Stomach (tissue), 9 donors: Measurements from ENCODE around the gene COL19A1. TPM values are rescaled to one million over a fixed set of nuclear protein-coding genes. Genes with fewer than 3 reads are reported as not detected.

Experiments used
- DNase-seq, 2 donors: peaks; one replicate each; pipeline versions ENCODE4 v3.0.0 to v3.0.0-alpha.2; 2013 to 2019
- H3K27ac ChIP-seq, 5 donors: fragments of 200-600 bp in 4 of 5; sonication (generic) in 4 of 5; one replicate each; pipeline ENCODE4 v1.5.1; 2013 to 2019; ENCODE audit warnings: mild to moderate bottlenecking in 1 of 5, moderate library complexity in 1 of 5
- H3K27me3 ChIP-seq, 3 donors: fragments of 200-600 bp; sonication (generic); one replicate each; pipeline ENCODE4 v1.5.1; 2017 to 2019; ENCODE audit warnings: mixed run types in 1 of 3
- H3K36me3 ChIP-seq, 4 donors: fragments of 200-600 bp; sonication (generic); 1 replicate in 3 of 4; 2 replicates in 1 of 4; pipeline ENCODE4 v1.5.1; 2016 to 2019
- H3K4me1 ChIP-seq, 4 donors: fragments of 200-600 bp; sonication (generic); one replicate each; pipeline ENCODE4 v1.5.1; 2016 to 2019
- H3K4me3 ChIP-seq, 4 donors: fragments of 200-600 bp; sonication (generic) in 3 of 4; one replicate each; pipeline ENCODE4 v1.5.1; 2016 to 2019; ENCODE audit warnings: mild to moderate bottlenecking in 1 of 4
- H3K9me3 ChIP-seq, 4 donors: fragments of 200-600 bp; sonication (generic); one replicate each; pipeline ENCODE4 v1.5.1; 2016 to 2019
- CTCF ChIP-seq, 7 experiments: fragments of 450-650 bp in 4 of 7; fragments of 200-600 bp in 3 of 7; sonication (generic) in 3 of 7; IDR thresholded peaks; one replicate each; pipeline ENCODE4 v1.5.1; 2016 to 2019; ENCODE audit warnings: antibody characterized with exemption in 7 of 7, control low read depth in 2 of 7, mild to moderate bottlenecking in 1 of 7
- EP300 ChIP-seq: sonication (generic); formaldehyde crosslinking; IDR thresholded peaks from one replicate; pipeline ENCODE4 v1.6.1; 2017; ENCODE audit warnings: antibody characterized with exemption
- POLR2A ChIP-seq, 4 donors: fragments of 450-650 bp; IDR thresholded peaks; one replicate each; pipeline ENCODE4 v1.6.1; 2016; ENCODE audit warnings: antibody characterized with exemption in 4 of 4, control low read depth in 2 of 4, mild to moderate bottlenecking in 1 of 4, moderate library complexity in 1 of 4
- POLR2AphosphoS5 ChIP-seq, 3 donors: sonication (generic); formaldehyde crosslinking; IDR thresholded peaks; one replicate each; pipeline ENCODE4 v1.6.1; 2016; ENCODE audit warnings: antibody characterized with exemption in 3 of 3
- WGBS, 5 donors: extraction: QIAGEN DNeasy Blood & Tissue Kit in 3 of 5; methylation state at CpG; one replicate each; pipeline versions ENCODE4 v1.1.5 to v1.1.7; 2013 to 2018; 5-methylcytosine and 5-hydroxymethylcytosine counted together
- intact Hi-C: fragments of 100-400 bp; cut with DNase I; formaldehyde crosslinking; loops from one replicate; pipeline ENCODE4 v1.15.1; 2023; ENCODE audit warnings: low total_unique reads
- polyA plus RNA-seq, 3 donors: library from polyadenylated mRNA; stranded (reverse); fragments of 200-250 nt; gene quantifications; one replicate each; pipeline ENCODE4 v1.2.3, GENCODE V29; 2013
- total RNA-seq, 5 donors: library from RNA; depleted of rRNA; stranded (reverse); fragments of >200 nt; gene quantifications; one replicate each; pipeline versions ENCODE4 v1.1.0 to v1.2.3, GENCODE V29; 2014 to 2016
- donor health status: healthy with polysubstance abuse.
- donor health status: Bipolar disorder and iron deficiency.
- donor health status: healthy.

Gene COL19A1
- total and polyA plus RNA-seq, 8 donors, result 0.13 to 13.4 (median 2.5) TPM; not detected in 3

- TF ChIP-seq POLR2A (IDR thresholded peaks at IDR 0.05), result no peak
- TF ChIP-seq EP300, result no peak
- no peak for TF ChIP-seq CTCF (IDR thresholded peaks at IDR 0.05)
- peak in 1 of 3 donors; percentile 42 for TF ChIP-seq POLR2AphosphoS5 (IDR thresholded peaks at IDR 0.05)
- no peaks in the 10 kb centered on the region for H3K27me3 ChIP-seq
- peak in 1 of 2 donors; percentile 5 for DNase-seq
- H3K36me3 ChIP-seq, result no peaks in the 10 kb centered on the region
- no peak overlapping the region for H3K4me3 ChIP-seq
- intact Hi-C loops, result no loop called here
- H3K27ac ChIP-seq, result no peak overlapping the region
- H3K4me1 ChIP-seq, result peaks cover 0 to 9% (median 0%) of the 10 kb centered on the region in 4 donors
- 4 to 11% (median 9%) methylated on average over 1 of the region's 1 CpG for WGBS, 5 donors
- H3K9me3 ChIP-seq, result no peaks in the 10 kb centered on the region
Measured at GRCh38 chr6:69933239-69933638, 66.9 kb downstream of the COL19A1 start.

GRCh38 chr6:69935079-69935478 lies 68.7 kb downstream of the COL19A1 start:
- no peak for TF ChIP-seq CTCF (IDR thresholded peaks at IDR 0.05)
- TF ChIP-seq EP300, result no peak
- TF ChIP-seq POLR2A (IDR thresholded peaks at IDR 0.05), result no peak
- TF ChIP-seq POLR2AphosphoS5 (IDR thresholded peaks at IDR 0.05), result no peak
- H3K4me3 ChIP-seq, result no peak overlapping the region
- no peak overlapping the region for H3K27ac ChIP-seq
- no peaks in the 10 kb centered on the region for H3K36me3 ChIP-seq
- peaks cover 0 to 9% (median 0%) of the 10 kb centered on the region in 4 donors for H3K4me1 ChIP-seq
- H3K9me3 ChIP-seq, result no peaks in the 10 kb centered on the region
- DNase-seq, result no peak
- intact Hi-C loops, result no loop called here
- WGBS, 5 donors, result 75 to 90% (median 86%) methylated on average over 1 of the region's 1 CpG
- no peaks in the 10 kb centered on the region for H3K27me3 ChIP-seq

GRCh38 chr6:69936674-69937363 lies 70.5 kb downstream of the COL19A1 start:
- Histone ChIP-seq H3K4me1 (peaks cover 0 to 9% (median 0%) of the 10 kb centered on the region in 4 donors), H3K27me3 (no peaks in the 10 kb centered on the region), H3K27ac (peak overlapping the region in 1 of 5 donors; percentile 43), H3K36me3 (no peaks in the 10 kb centered on the region), H3K4me3 (no peak overlapping the region), H3K9me3 (no peaks in the 10 kb centered on the region)
- TF ChIP-seq EP300 (no peak), CTCF (IDR thresholded peaks at IDR 0.05) (no peak), POLR2A (IDR thresholded peaks at IDR 0.05) (no peak), POLR2AphosphoS5 (IDR thresholded peaks at IDR 0.05) (no peak)
- intact Hi-C loops, result no loop called here
- no peak for DNase-seq

- no peaks in the 10 kb centered on the region for H3K36me3 ChIP-seq
- intact Hi-C loops, result no loop called here
- peaks cover 0 to 9% (median 0%) of the 10 kb centered on the region in 4 donors for H3K4me1 ChIP-seq
- H3K27ac ChIP-seq, result peak overlapping the region in 1 of 5 donors; percentile 43
- 51 to 67% (median 55%) methylated on average over 7 of the region's 7 CpGs for WGBS, 5 donors
- no peak overlapping the region for H3K4me3 ChIP-seq
- H3K9me3 ChIP-seq, result no peaks in the 10 kb centered on the region
- no peak for DNase-seq
- no peak for TF ChIP-seq POLR2AphosphoS5 (IDR thresholded peaks at IDR 0.05)
- no peak for TF ChIP-seq CTCF (IDR thresholded peaks at IDR 0.05)
- TF ChIP-seq POLR2A (IDR thresholded peaks at IDR 0.05), result no peak
- TF ChIP-seq EP300, result no peak
- no peaks in the 10 kb centered on the region for H3K27me3 ChIP-seq
Measured at GRCh38 chr6:69937402-69938136, 71.2 kb downstream of the COL19A1 start.
